H9 (cell line): ENCODE data around the gene PNPO. TPM values are rescaled to one million over a fixed set of nuclear protein-coding genes. Genes with fewer than 3 reads are reported as not detected.

Experiments
- DNase-seq: peaks from one replicate; pipeline ENCODE4 v3.0.0-alpha.2; 2017
- H2AFZ ChIP-seq: one replicate; pipeline ENCODE4 v1.6.1; 2013; ENCODE audit warnings: mild to moderate bottlenecking, low read length, control low read depth, moderate library complexity
- H2AK5ac ChIP-seq: 2 replicates; pipeline ENCODE4 v1.6.1; 2013; ENCODE audit warnings: low read length, control low read depth, mixed read lengths; ENCODE audit not compliant: insufficient read length
- H2BK120ac ChIP-seq: one replicate; pipeline ENCODE4 v1.6.1; 2013; ENCODE audit warnings: low read depth, mild to moderate bottlenecking, low read length, control low read depth, inconsistent platforms; ENCODE audit not compliant: poor library complexity, severe bottlenecking
- H2BK12ac ChIP-seq: 2 replicates; pipeline ENCODE4 v1.6.1; 2013; ENCODE audit warnings: low read length, control low read depth, mixed read lengths, low read depth; ENCODE audit not compliant: insufficient read length
- H2BK15ac ChIP-seq: 2 replicates; pipeline ENCODE4 v1.6.1; 2013; ENCODE audit warnings: low read depth, low read length, control low read depth
- H2BK20ac ChIP-seq: one replicate; pipeline ENCODE4 v1.6.1; 2013; ENCODE audit warnings: low read depth, mild to moderate bottlenecking, low read length, control low read depth, inconsistent platforms; ENCODE audit not compliant: poor library complexity, severe bottlenecking
- H2BK5ac ChIP-seq: 2 replicates; pipeline ENCODE4 v1.6.1; 2013; ENCODE audit warnings: low read length, control low read depth, mixed read lengths; ENCODE audit not compliant: insufficient read length
- H3K14ac ChIP-seq: 2 replicates; pipeline ENCODE4 v1.6.1; 2013; ENCODE audit warnings: low read length, control low read depth; ENCODE audit not compliant: insufficient read depth
- H3K18ac ChIP-seq: 2 replicates; pipeline ENCODE4 v1.6.1; 2013; ENCODE audit warnings: low read depth, mild to moderate bottlenecking, mixed read lengths, low read length, control low read depth; ENCODE audit not compliant: insufficient read length
- H3K23ac ChIP-seq: 2 replicates; pipeline ENCODE4 v1.6.1; 2013; ENCODE audit warnings: low read length, control low read depth, mixed read lengths, low read depth; ENCODE audit not compliant: insufficient read length
- H3K23me2 ChIP-seq: 2 replicates; pipeline ENCODE4 v1.6.1; 2013; ENCODE audit warnings: low read depth, mild to moderate bottlenecking, mixed read lengths, low read length, control low read depth; ENCODE audit not compliant: insufficient read length, poor library complexity, severe bottlenecking
- H3K27ac ChIP-seq: 2 replicates; pipeline ENCODE4 v1.5.1; 2013; ENCODE audit warnings: low read length, control low read depth, mixed read lengths, low read depth; ENCODE audit not compliant: insufficient read length
- H3K27me3 ChIP-seq: 2 replicates; pipeline ENCODE4 v1.6.1; 2013; ENCODE audit warnings: low read length, control low read depth, inconsistent platforms; ENCODE audit not compliant: insufficient read depth
- H3K4ac ChIP-seq: 2 replicates; pipeline ENCODE4 v1.6.1; 2013; ENCODE audit warnings: low read depth, mild to moderate bottlenecking, control low read depth, inconsistent platforms, low read length, moderate library complexity
- H3K4me1 ChIP-seq: 2 replicates; pipeline ENCODE4 v1.6.1; 2013; ENCODE audit warnings: low read length, control low read depth, inconsistent platforms; ENCODE audit not compliant: insufficient read depth
- H3K4me2 ChIP-seq: 2 replicates; pipeline ENCODE4 v1.6.1; 2013; ENCODE audit warnings: low read length, control low read depth, mixed read lengths; ENCODE audit not compliant: insufficient read length, insufficient read depth
- H3K56ac ChIP-seq: 2 replicates; pipeline ENCODE4 v1.6.1; 2013; ENCODE audit warnings: low read depth, mild to moderate bottlenecking, mixed read lengths, low read length, control low read depth; ENCODE audit not compliant: insufficient read length
- H3K79me1 ChIP-seq: 2 replicates; pipeline ENCODE4 v1.6.1; 2013; ENCODE audit warnings: low read depth, mild to moderate bottlenecking, moderate library complexity, low read length, control low read depth, inconsistent platforms; ENCODE audit not compliant: insufficient read depth, poor library complexity, severe bottlenecking
- H3K79me2 ChIP-seq: 2 replicates; pipeline ENCODE4 v1.6.1; 2013; ENCODE audit warnings: low read length, control low read depth, inconsistent platforms; ENCODE audit not compliant: insufficient read depth
- H3K9ac ChIP-seq: 2 replicates; pipeline ENCODE4 v1.6.1; 2013; ENCODE audit warnings: low read length, control low read depth, mixed read lengths; ENCODE audit not compliant: insufficient read length; ENCODE audit errors: extremely low read depth
- H3K9me3 ChIP-seq: one replicate; pipeline ENCODE4 v1.6.1; 2013; ENCODE audit warnings: low read depth, low read length, inconsistent platforms; ENCODE audit not compliant: control insufficient read depth
- H3T11ph ChIP-seq: one replicate; pipeline ENCODE4 v1.6.1; 2013; ENCODE audit warnings: mild to moderate bottlenecking, low read length, control low read depth, inconsistent platforms
- H4K20me1 ChIP-seq: one replicate; pipeline ENCODE4 v1.6.1; 2013; ENCODE audit not compliant: control insufficient read depth, insufficient read length, insufficient read depth
- H4K5ac ChIP-seq: 2 replicates; pipeline ENCODE4 v1.6.1; 2013; ENCODE audit warnings: low read depth, mild to moderate bottlenecking, mixed read lengths, low read length, control low read depth; ENCODE audit not compliant: insufficient read length
- H4K8ac ChIP-seq: replicated peaks from 2 replicates; pipeline ENCODE4 v1.6.1; 2013; ENCODE audit warnings: low read length, control low read depth, mixed read lengths, low read depth; ENCODE audit not compliant: insufficient read length
- H4K91ac ChIP-seq: 2 replicates; pipeline ENCODE4 v1.6.1; 2013; ENCODE audit warnings: low read depth, mild to moderate bottlenecking, moderate library complexity, mixed read lengths, low read length, control low read depth; ENCODE audit not compliant: insufficient read length
- H3K27ac Mint-ChIP-seq, 3 experiments: 2 replicates in 2 of 3; 3 replicates in 1 of 3; pipeline ENCODE4 v1.8.0; 2020 to 2021; ENCODE audit warnings: mixed read lengths in 3 of 3, mild to moderate bottlenecking in 1 of 3, moderate library complexity in 1 of 3
- H3K27me3 Mint-ChIP-seq: 2 replicates; pipeline ENCODE4 v1.8.0; 2021; ENCODE audit warnings: low read depth, mild to moderate bottlenecking, moderate library complexity, mixed read lengths
- H3K36me3 Mint-ChIP-seq, 3 experiments: 2 replicates in 2 of 3; 3 replicates in 1 of 3; pipeline ENCODE4 v1.8.0; 2020 to 2021; ENCODE audit warnings: low read depth in 3 of 3, mixed read lengths in 3 of 3; ENCODE audit not compliant: insufficient read depth in 1 of 3
- H3K4me1 Mint-ChIP-seq, 2 experiments: 2 replicates each; pipeline ENCODE4 v1.8.0; 2020; ENCODE audit warnings: mixed read lengths in 2 of 2
- H3K4me3 Mint-ChIP-seq, 2 experiments: 2 replicates in 1 of 2; 3 replicates in 1 of 2; pipeline ENCODE4 v1.8.0; 2020 to 2021; ENCODE audit warnings: mild to moderate bottlenecking in 2 of 2, mixed read lengths in 2 of 2, moderate library complexity in 1 of 2
- H3K9me3 Mint-ChIP-seq, 2 experiments: 2 replicates in 1 of 2; 3 replicates in 1 of 2; pipeline ENCODE4 v1.8.0; 2020; ENCODE audit warnings: mild to moderate bottlenecking in 2 of 2, mixed read lengths in 2 of 2, moderate library complexity in 1 of 2
- WGBS: extraction: QIAGEN DNeasy Blood & Tissue Kit; methylation state at CpG from one replicate; pipeline ENCODE4 v1.1.7; 2013; ENCODE audit warnings: missing lambda C conversion rate, low lambda C conversion rate, mixed read lengths; ENCODE audit not compliant: insufficient read length; ENCODE audit errors: extremely low coverage; 5-methylcytosine and 5-hydroxymethylcytosine counted together
- total RNA-seq: library from RNA; stranded (reverse); gene quantifications from 2 replicates; pipeline ENCODE4 v1.2.1, GENCODE V29; 2021
- TF ChIP-seq, protein P1 (sequence below): fragments of 200-600 bp; sonication (generic); conservative IDR thresholded peaks from 3 replicates; pipeline ENCODE4 v1.8.0; 2021; ENCODE audit warnings: antibody characterized with exemption, mild to moderate bottlenecking

Gene PNPO
- total RNA-seq, 1 experiment from 2014 or later, result 6.7 TPM

DNA sequence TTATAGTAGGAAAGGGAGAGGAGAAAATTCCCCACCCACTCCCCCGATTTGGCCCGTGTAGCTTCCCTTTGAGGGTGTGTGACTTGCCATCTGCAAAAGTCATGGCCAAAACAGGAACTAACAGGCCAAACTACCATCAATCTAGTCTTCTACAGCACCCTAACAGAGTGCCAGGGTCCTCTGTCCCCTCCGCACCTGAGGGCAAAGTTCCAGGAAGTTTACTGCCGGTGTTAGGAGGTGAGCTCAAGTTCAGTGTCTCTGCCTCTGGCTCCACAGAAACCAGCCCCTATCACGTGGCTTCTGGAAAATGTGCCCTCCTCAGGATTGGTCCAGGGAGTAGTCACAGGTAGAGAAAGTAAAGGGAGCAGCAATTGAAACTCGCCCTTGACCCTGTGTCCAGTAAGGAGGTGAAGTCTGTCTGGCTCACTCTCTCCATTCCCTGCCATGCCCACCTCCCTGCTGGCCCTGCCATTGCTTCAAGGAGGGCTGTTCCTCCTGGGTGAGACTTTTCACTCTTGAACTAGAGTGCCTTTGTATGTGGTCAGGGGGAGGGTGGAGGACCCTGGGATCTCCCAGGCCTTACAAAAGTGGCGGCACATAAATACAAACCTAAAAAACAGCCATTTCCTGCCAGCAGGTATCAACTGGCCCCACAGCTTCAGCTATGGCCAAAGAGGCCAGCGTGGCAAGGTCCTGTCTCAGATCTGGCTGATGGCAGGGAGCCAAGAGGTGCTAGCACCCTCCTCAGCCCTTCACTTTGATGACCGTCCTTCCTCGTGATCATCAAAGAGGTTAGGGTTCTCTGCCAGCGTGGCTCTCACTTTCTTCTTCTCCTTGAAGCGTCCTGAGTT, 11.0 kb downstream of the PNPO start:
- H2BK5ac ChIP-seq, result no peak overlapping the region
- no peak overlapping the region for H2BK120ac ChIP-seq
- no peak overlapping the region for H4K8ac ChIP-seq
- no peaks in the 10 kb centered on the region for H3K79me1 ChIP-seq
- H3K56ac ChIP-seq, result no peak overlapping the region
- no peaks in the 10 kb centered on the region for H3K9me3 Mint-ChIP-seq
- no peaks in the 10 kb centered on the region for H3K9me3 ChIP-seq
- H4K20me1 ChIP-seq, result no peaks in the 10 kb centered on the region
- no peak overlapping the region for H3K4me3 Mint-ChIP-seq
- no peaks in the 10 kb centered on the region for H3K79me2 ChIP-seq
- no peak overlapping the region for H3K9ac ChIP-seq
- H4K5ac ChIP-seq, result no peak overlapping the region
- H3K27me3 Mint-ChIP-seq, result peaks cover 3% of the 10 kb centered on the region; the same call in 1 of the 2 replicates
- no peaks in the 10 kb centered on the region for H3K23me2 ChIP-seq
- TF ChIP-seq, protein P1, sequence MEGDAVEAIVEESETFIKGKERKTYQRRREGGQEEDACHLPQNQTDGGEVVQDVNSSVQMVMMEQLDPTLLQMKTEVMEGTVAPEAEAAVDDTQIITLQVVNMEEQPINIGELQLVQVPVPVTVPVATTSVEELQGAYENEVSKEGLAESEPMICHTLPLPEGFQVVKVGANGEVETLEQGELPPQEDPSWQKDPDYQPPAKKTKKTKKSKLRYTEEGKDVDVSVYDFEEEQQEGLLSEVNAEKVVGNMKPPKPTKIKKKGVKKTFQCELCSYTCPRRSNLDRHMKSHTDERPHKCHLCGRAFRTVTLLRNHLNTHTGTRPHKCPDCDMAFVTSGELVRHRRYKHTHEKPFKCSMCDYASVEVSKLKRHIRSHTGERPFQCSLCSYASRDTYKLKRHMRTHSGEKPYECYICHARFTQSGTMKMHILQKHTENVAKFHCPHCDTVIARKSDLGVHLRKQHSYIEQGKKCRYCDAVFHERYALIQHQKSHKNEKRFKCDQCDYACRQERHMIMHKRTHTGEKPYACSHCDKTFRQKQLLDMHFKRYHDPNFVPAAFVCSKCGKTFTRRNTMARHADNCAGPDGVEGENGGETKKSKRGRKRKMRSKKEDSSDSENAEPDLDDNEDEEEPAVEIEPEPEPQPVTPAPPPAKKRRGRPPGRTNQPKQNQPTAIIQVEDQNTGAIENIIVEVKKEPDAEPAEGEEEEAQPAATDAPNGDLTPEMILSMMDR, result no peak
- no peak overlapping the region for H3K18ac ChIP-seq
- H2BK20ac ChIP-seq, result no peak overlapping the region
- no peak overlapping the region for H3K23ac ChIP-seq
- DNase-seq, result no peak
- no peak overlapping the region for H2BK15ac ChIP-seq
- H4K91ac ChIP-seq, result no peak overlapping the region
- H2AK5ac ChIP-seq, result no peak overlapping the region
- H2AFZ ChIP-seq, result no peak overlapping the region
- no peak overlapping the region for H3K14ac ChIP-seq
- H3K36me3 Mint-ChIP-seq, result no peaks in the 10 kb centered on the region
- whole genome bisulfite sequencing, result no CpG with 5 or more reads among the region's 12 CpGs
- H3K27ac Mint-ChIP-seq, result peak overlapping the region in 1 of 3 experiments; percentile 44; a peak in 1 of 7 replicates
- no peak overlapping the region for H3K4me2 ChIP-seq
- no peaks in the 10 kb centered on the region for H3K4me1 ChIP-seq
- H3K4me1 Mint-ChIP-seq, result peaks cover 16 to 24% of the 10 kb centered on the region in 2 experiments
- H3T11ph ChIP-seq, result no peak overlapping the region
- no peaks in the 10 kb centered on the region for H3K27me3 ChIP-seq
- H3K27ac ChIP-seq, result no peak overlapping the region
- no peak overlapping the region for H2BK12ac ChIP-seq
- no peak overlapping the region for H3K4ac ChIP-seq
